ENCODE data around the gene RAD9A.

RAD9A gene

DNA sequence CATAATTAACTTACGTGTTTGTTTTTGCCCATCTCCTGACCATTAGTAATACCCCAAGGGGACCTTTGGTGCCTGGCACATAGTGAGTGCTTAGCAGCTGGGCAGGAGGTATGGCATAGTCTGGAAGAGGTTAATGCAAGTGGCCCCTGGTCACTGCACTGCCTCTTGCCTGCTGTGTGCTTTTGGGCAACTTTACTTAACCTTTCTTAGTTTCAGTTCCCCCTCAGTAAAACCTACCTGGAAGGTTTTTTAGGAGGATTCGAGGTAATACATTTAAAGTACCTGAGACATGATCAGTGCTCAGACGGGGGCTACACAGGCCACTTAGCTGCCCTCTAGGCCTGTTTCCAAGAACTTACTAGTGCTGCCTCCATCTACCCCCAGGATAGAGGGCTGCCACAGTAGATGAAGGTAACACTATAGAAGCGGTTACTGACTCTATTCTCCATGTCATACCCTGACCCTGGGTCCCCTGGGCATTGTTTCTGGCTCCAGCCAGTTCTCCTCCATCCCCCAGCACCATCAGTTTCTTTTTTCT lies 41.8 kb upstream of the RAD9A start:
- Histone ChIP-seq H3K9me3 (ENCODE audit: insufficient read depth, low read length) (no peaks in the 10 kb centered on the region), H3K9ac (ENCODE audit: low read length) (no peak overlapping the region; the same call in 1 of the 2 replicates), H3K27ac (ENCODE audit: low read length) (peak overlapping the region; percentile 76), H3K4me3 (ENCODE audit: low read length) (no peak overlapping the region), H3K79me2 (ENCODE audit: low read length) (peaks cover 15% of the 10 kb centered on the region), H3K4me1 (ENCODE audit: low read length) (peaks cover 81% of the 10 kb centered on the region), H3K4me2 (ENCODE audit: low read length) (peak overlapping the region; percentile 67), H4K20me1 (ENCODE audit: insufficient read depth, low read length) (no peaks in the 10 kb centered on the region), H3K27me3 (ENCODE audit: low read depth, low read length) (no peaks in the 10 kb centered on the region), H2AFZ (ENCODE audit: low read depth, low read length) (no peak overlapping the region), H3K36me3 (replicated peaks; ENCODE audit: low read depth, low read length) (peaks cover 13% of the 10 kb centered on the region)
- no peak for TF ChIP-seq EZH2phosphoT487 (IDR thresholded peaks at IDR 0.05; ENCODE audit: low read depth)
- TF ChIP-seq, protein P1, sequence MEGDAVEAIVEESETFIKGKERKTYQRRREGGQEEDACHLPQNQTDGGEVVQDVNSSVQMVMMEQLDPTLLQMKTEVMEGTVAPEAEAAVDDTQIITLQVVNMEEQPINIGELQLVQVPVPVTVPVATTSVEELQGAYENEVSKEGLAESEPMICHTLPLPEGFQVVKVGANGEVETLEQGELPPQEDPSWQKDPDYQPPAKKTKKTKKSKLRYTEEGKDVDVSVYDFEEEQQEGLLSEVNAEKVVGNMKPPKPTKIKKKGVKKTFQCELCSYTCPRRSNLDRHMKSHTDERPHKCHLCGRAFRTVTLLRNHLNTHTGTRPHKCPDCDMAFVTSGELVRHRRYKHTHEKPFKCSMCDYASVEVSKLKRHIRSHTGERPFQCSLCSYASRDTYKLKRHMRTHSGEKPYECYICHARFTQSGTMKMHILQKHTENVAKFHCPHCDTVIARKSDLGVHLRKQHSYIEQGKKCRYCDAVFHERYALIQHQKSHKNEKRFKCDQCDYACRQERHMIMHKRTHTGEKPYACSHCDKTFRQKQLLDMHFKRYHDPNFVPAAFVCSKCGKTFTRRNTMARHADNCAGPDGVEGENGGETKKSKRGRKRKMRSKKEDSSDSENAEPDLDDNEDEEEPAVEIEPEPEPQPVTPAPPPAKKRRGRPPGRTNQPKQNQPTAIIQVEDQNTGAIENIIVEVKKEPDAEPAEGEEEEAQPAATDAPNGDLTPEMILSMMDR (IDR thresholded peaks at IDR 0.05; ENCODE audit: low read depth, low read length): no peak

DNA sequence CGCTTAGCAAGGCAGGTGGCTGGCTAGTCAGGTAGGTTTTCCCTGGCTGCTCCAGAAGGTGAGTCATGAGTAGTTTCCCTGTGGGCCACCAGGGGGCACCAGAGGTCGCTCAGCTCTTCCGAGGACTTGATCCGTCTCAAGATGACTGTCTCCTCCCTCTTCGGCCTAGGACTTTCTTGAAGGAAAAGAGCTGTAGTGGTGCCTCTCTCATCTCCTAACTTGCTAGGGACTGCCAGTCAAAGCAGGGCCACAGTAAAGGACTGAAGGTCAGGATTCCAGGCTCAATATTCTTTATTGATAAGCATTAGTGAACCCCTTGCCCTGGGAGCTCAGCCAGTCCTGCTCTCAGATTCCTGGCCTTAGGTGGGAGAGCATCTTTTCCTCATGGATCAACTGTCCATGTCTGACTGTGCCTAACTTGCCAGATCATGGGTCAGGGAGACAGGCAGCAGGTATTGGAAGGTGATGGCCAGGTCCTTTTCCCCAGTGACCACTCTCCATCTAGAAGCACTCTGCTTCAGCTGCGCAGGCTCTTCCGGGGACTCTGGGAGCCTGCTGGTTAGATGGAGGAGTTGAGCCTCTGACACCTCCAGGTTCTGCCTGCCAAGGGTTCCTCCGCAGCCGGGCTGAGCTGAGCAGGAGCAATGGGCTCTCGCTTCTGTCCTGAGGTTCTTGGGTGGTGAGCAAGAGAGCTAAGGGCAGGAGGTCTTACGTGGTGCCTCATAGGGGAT lies 40.3 kb upstream of the RAD9A start:
- peak overlapping the region; percentile 83 for H3K4me3 ChIP-seq (ENCODE audit: low read length)
- peak overlapping the region; percentile 98 for H3K27ac ChIP-seq (ENCODE audit: low read length)
- H3K4me1 ChIP-seq (ENCODE audit: low read length): peaks cover 81% of the 10 kb centered on the region
- H3K9me3 ChIP-seq (ENCODE audit: insufficient read depth, low read length): no peaks in the 10 kb centered on the region
- TF ChIP-seq EZH2phosphoT487 (IDR thresholded peaks at IDR 0.05; ENCODE audit: low read depth): no peak
- TF ChIP-seq, protein P1 (IDR thresholded peaks at IDR 0.05; ENCODE audit: low read depth, low read length): peak; percentile 88
- no peak overlapping the region for H2AFZ ChIP-seq (ENCODE audit: low read depth, low read length)
- peaks cover 28% of the 10 kb centered on the region for H3K79me2 ChIP-seq (ENCODE audit: low read length)
- H3K36me3 ChIP-seq (replicated peaks; ENCODE audit: low read depth, low read length): peaks cover 13% of the 10 kb centered on the region
- H3K9ac ChIP-seq (ENCODE audit: low read length): peak overlapping the region; percentile 99
- no peaks in the 10 kb centered on the region for H4K20me1 ChIP-seq (ENCODE audit: insufficient read depth, low read length)
- H3K4me2 ChIP-seq (ENCODE audit: low read length): peak overlapping the region; percentile 97
- no peaks in the 10 kb centered on the region for H3K27me3 ChIP-seq (ENCODE audit: low read depth, low read length)

DNA sequence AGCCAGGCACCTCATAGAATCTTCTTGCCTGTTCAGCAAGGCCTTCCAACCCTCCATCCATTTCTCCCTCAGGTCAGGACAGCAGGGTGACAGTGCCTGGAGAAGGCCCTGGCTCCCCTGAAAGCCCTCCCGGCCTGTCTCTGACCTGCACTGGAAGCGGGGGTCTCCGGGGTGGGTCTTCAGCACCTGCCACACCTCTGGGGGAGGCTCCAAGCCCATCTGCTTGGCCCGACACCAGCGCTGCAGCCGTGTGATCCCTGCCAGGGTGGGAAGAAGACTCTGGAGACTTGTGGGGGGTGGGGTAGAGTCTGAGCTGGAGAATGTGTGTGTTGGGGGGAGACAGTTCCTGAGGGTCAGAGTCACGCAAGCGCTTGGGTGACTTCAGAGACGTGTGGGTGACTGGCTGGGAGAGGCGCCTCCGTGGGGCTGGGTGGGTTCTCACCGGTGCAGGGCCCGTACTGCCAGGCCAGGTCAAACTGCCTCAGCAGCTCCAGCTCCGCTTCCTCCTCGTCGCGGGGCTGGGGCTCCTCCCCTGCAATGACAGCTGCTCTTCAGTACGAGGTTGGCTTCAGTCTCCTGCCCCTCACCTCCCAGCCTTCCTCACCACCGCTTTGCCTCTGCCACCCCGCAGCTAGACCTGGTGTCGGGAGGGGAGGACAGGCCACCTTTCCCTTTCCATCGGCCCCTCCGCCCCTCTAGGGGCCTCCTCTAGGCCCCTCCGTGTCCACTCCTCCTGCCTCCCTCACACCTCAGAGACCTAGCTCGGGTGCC lies 39.1 kb upstream of the RAD9A start:
- H3K79me2 ChIP-seq (ENCODE audit: low read length): peaks cover 30% of the 10 kb centered on the region
- H3K9me3 ChIP-seq (ENCODE audit: insufficient read depth, low read length): no peaks in the 10 kb centered on the region
- H4K20me1 ChIP-seq (ENCODE audit: insufficient read depth, low read length): no peaks in the 10 kb centered on the region
- H3K36me3 ChIP-seq (replicated peaks; ENCODE audit: low read depth, low read length): peaks cover 13% of the 10 kb centered on the region
- H3K4me3 ChIP-seq (ENCODE audit: low read length): peak overlapping the region; percentile 83
- no peaks in the 10 kb centered on the region for H3K27me3 ChIP-seq (ENCODE audit: low read depth, low read length)
- H3K4me2 ChIP-seq (ENCODE audit: low read length): peak overlapping the region; percentile 97
- H3K9ac ChIP-seq (ENCODE audit: low read length): peak overlapping the region; percentile 99
- H3K27ac ChIP-seq (ENCODE audit: low read length): peak overlapping the region; percentile 98
- H2AFZ ChIP-seq (ENCODE audit: low read depth, low read length): no peak overlapping the region
- peaks cover 84% of the 10 kb centered on the region for H3K4me1 ChIP-seq (ENCODE audit: low read length)
- TF ChIP-seq, protein P1 (IDR thresholded peaks at IDR 0.05; ENCODE audit: low read depth, low read length): no peak
- no peak for TF ChIP-seq EZH2phosphoT487 (IDR thresholded peaks at IDR 0.05; ENCODE audit: low read depth)
